Spleen (tissue), 7 donors: ENCODE results near the gene GALNT5.

ENCODE experiments used
- CTCF ChIP-seq, 11 experiments: fragments of 200-600 bp in 7 of 11; fragments of 450-650 bp in 4 of 11; sonication (generic) in 4 of 11; IDR thresholded peaks in 8 of 11; conservative IDR thresholded peaks in 3 of 11; 1 replicate in 7 of 11; 2 replicates in 4 of 11; pipeline versions ENCODE4 v1.4.0 to v1.8.0; 2016 to 2021; ENCODE audit warnings: antibody characterized with exemption in 11 of 11, inconsistent platforms in 4 of 11, mild to moderate bottlenecking in 1 of 11
- POLR2A ChIP-seq, 3 donors: fragments of 450-650 bp; IDR thresholded peaks; one replicate each; pipeline ENCODE4 v1.5.1; 2017; ENCODE audit warnings: antibody characterized with exemption in 3 of 3, mild to moderate bottlenecking in 1 of 3
- POLR2AphosphoS5 ChIP-seq, 3 donors: sonication (generic); formaldehyde crosslinking; IDR thresholded peaks; one replicate each; pipeline ENCODE4 v1.5.1; 2017; ENCODE audit warnings: antibody characterized with exemption in 3 of 3
- donor health status: DM: no; HTN: no; CAD: no; lungs with moderate emphysema.
- donor health status: DM: no; HTN: no; CAD: no.
- donor health status: DM: no; HTN: no; CAD: no.

GRCh38 chr2:157309878-157310277 is 52.4 kb downstream of the GALNT5 start:
- no peak for TF ChIP-seq POLR2A (IDR thresholded peaks at IDR 0.05)
- TF ChIP-seq CTCF (IDR thresholded peaks at IDR 0.05 in 8 of 11, conservative IDR thresholded peaks at IDR 0.05 in 3 of 11): no peak
- TF ChIP-seq POLR2AphosphoS5 (IDR thresholded peaks at IDR 0.05): no peak
